ENCODE data around the gene SUMO3. TPM values are rescaled to one million over a fixed set of nuclear protein-coding genes. Genes with fewer than 3 reads are reported as not detected.

Gene SUMO3
- 66.7 and 90.6 TPM in 2 replicates for polyA plus RNA-seq

GRCh38 chr21:44817914-44818639, at the start of gene SUMO3:
SUMO3 (minus strand) TSS chr21:44818062; CDS start chr21:44817968, 94 bp downstream.

GRCh38 chr21:44801468-44802395, 16.1 kb downstream of the SUMO3 start, which contains the start of gene UBE2G2:
UBE2G2 (minus strand) TSS chr21:44801820; CDS start chr21:44801748, 72 bp downstream.

Other genes starting within 250 kb of the SUMO3 start
- not detected in 2 replicates for gene KRTAP10-4, start 244.3 kb downstream of the SUMO3 start, polyA plus RNA-seq
- not detected in 2 replicates for gene KRTAP10-5, start 237.5 kb downstream of the SUMO3 start, polyA plus RNA-seq
- not detected in 2 replicates for gene KRTAP10-6, start 225.6 kb downstream of the SUMO3 start, polyA plus RNA-seq
- gene KRTAP10-7, start 217.5 kb downstream of the SUMO3 start, polyA plus RNA-seq, result not detected in 2 replicates
- gene KRTAP10-8, start 206.0 kb downstream of the SUMO3 start, polyA plus RNA-seq, result not detected in 2 replicates
- gene KRTAP10-9, start 191.0 kb downstream of the SUMO3 start, polyA plus RNA-seq, result not detected in 2 replicates
- gene KRTAP10-10, start 180.7 kb downstream of the SUMO3 start, polyA plus RNA-seq, result not detected in 2 replicates
- gene KRTAP10-11, start 171.6 kb downstream of the SUMO3 start, polyA plus RNA-seq, result not detected in 2 replicates
- gene KRTAP12-4, start 163.4 kb downstream of the SUMO3 start, polyA plus RNA-seq, result not detected in 2 replicates
- gene KRTAP12-3, start 160.1 kb downstream of the SUMO3 start, polyA plus RNA-seq, result not detected in 2 replicates
- not detected in 2 replicates for gene KRTAP12-2, start 151.1 kb downstream of the SUMO3 start, polyA plus RNA-seq
- gene KRTAP12-1, start 135.9 kb downstream of the SUMO3 start, polyA plus RNA-seq, result not detected in 2 replicates
- not detected in 2 replicates for gene KRTAP10-12, start 120.9 kb downstream of the SUMO3 start, polyA plus RNA-seq
- not detected in 2 replicates for gene TSPEAR, start 106.5 kb downstream of the SUMO3 start, polyA plus RNA-seq
- 18.6 and 38.5 TPM in 2 replicates for gene UBE2G2, start 16.2 kb downstream of the SUMO3 start, polyA plus RNA-seq
- gene PTTG1IP, start 55.6 kb upstream of the SUMO3 start, polyA plus RNA-seq, result 9.0 and 12.0 TPM in 2 replicates
- not detected in 2 replicates for gene ITGB2, start 102.8 kb upstream of the SUMO3 start, polyA plus RNA-seq
- 1.4 and 1.6 TPM in 2 replicates for gene SLX9, start 122.0 kb upstream of the SUMO3 start, polyA plus RNA-seq

All from Purkinje cell (primary cell).